HG02840 (cell line): Measurements from ENCODE around the gene PLP1.
"Not testable (repeated sequence)": the region's sequence is repeated elsewhere in the genome, so short reads cannot be mapped to it uniquely, and the experiment has no call there.

Experiments
- ATAC-seq: cut with Tn5 transposase; IDR thresholded peaks from one replicate; pipeline ENCODE4 v1.9.1; 2021; ENCODE audit warnings: mild to moderate bottlenecking, moderate library complexity, moderate number of reproducible peaks; ENCODE audit not compliant: unreplicated experiment, low FRiP score

PLP1 gene, protein sequence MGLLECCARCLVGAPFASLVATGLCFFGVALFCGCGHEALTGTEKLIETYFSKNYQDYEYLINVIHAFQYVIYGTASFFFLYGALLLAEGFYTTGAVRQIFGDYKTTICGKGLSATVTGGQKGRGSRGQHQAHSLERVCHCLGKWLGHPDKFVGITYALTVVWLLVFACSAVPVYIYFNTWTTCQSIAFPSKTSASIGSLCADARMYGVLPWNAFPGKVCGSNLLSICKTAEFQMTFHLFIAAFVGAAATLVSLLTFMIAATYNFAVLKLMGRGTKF

GRCh38 chrX:103776546-103776945 is at the start of gene PLP1:
TSS of gene PLP1 (plus strand) at chrX:103776840. CDS start at chrX:103776996, 156 bp downstream.
- no peak for ATAC-seq

GRCh38 chrX:103727115-103727514 is 49.5 kb upstream of the PLP1 start:
- no peak for ATAC-seq

GRCh38 chrX:103729015-103729414 is 47.6 kb upstream of the PLP1 start:
- ATAC-seq = no peak

GRCh38 chrX:103730147-103730795 is 46.4 kb upstream of the PLP1 start:
- no peak for ATAC-seq

- ATAC-seq = no peak
These were observed 45.7 kb upstream of the PLP1 start for GRCh38 chrX:103730796-103731493.

GRCh38 chrX:103733017-103733416 is 43.6 kb upstream of the PLP1 start:
- no peak for ATAC-seq

GRCh38 chrX:103734125-103734760 is 42.4 kb upstream of the PLP1 start:
- no peak for ATAC-seq

- no peak for ATAC-seq
These were observed 38.9 kb upstream of the PLP1 start for GRCh38 chrX:103737696-103738095.

DNA sequence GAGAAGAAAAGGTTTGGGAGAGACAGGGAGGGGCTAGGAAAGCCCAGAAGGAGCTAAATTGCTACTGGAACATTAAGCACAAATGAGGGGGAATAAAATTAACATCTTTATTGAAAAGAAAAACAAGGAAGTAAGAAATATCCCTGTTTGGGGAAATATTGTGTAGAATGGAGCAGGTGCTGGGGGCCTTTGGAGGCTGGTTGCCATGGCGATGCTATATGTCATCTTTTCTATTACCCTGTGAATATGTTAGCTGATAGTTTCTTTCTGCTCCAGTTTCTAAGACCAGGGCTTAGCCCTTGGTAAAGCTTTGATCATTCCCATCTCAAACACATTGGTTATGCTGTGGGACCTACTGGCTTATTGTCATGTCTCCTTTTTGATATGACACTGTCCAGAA is 37.2 kb upstream of the PLP1 start:
- ATAC-seq = no peak

DNA sequence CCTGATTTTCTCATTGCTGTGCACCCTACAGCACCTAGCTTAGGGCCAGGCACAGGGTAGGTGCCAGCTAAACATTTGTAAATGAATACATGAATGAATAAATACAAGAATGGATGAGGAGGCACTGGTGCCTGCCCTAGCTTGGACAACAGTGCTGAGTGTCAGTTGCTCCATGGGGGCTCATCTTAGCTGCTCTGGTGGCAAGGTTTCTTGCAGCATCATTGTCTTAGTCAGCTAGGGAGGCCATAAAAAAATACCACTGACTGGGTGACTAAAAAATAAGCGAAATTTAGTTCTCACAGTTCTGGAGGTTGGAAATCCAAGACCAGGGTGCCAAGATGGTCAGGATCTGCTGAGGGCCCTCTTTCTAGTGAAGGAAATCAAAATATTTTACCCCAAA is 34.8 kb upstream of the PLP1 start:
- no peak for ATAC-seq

DNA sequence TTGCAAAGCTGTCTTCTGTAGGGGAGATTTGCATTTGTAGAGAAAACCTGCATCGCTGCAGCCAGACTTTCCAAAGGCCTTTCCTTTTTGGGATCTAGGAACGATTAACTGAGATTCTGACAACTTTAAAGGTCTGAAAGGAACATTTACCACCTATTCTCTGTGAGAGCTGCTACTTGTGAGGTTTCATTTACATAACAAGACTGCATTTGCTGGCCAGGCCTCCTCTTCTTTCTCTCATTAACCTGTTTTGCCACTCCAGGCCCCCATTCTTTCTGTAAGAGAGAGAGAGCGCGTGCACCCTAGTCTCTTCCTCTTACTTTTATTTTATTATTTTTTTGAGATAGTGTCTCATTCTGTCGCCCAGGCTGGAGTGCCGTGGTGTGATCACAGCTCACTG is 34.3 kb upstream of the PLP1 start:
- ATAC-seq = no peak

- ATAC-seq = no peak
These were observed 29.5 kb upstream of the PLP1 start for GRCh38 chrX:103747163-103747562.

DNA sequence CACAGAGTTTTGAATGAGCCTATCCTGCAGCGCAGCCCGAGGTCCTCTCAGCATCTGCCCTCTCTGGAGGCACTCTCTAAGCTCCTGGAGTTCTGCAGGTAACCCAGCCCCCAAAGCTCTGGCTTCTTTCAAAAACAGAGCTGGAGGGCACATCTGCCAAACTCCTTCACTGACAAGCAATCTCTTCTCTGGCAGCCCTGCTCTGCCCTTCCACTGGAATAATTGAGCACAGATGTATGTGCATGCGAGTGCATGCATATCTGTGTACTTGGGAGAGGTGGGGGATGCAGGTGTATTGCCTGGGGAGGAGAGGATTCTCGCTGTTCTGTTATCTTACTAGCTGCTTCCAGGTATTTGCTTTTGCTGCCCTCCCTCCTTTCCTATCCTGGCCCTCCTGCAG is 22.2 kb upstream of the PLP1 start:
- ATAC-seq = no peak

DNA sequence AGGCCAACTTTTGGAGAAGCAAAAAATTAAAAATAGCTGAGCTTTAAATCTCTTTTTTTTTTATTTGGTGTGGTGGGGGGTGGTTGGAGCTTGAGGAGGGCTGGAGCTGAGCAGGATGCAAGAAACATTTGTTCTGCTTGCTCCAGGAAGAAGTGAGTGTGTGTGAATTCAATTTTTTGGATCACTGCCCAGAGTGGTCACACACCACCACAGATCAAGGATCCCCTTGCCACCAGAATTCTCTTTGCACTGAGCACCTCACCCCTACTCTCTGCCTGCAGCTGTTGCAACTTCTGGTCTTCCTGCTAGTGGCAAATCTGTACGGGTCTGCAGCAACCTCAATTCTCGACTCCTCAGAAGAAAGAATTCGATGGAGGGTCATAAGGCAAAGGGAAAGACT is 19.9 kb upstream of the PLP1 start:
- ATAC-seq = no peak

GRCh38 chrX:103758555-103758954 is 18.1 kb upstream of the PLP1 start:
- no peak for ATAC-seq

- ATAC-seq = not testable (repeated sequence)
These were observed 13.1 kb upstream of the PLP1 start for GRCh38 chrX:103763541-103763940.

- not testable (repeated sequence) for ATAC-seq
These were observed 9.7 kb upstream of the PLP1 start for GRCh38 chrX:103766813-103767555.

- ATAC-seq = no peak
These were observed 3.2 kb upstream of the PLP1 start for GRCh38 chrX:103773445-103773844.

- no peak for ATAC-seq
These were observed 2.5 kb upstream of the PLP1 start for GRCh38 chrX:103774070-103774642.

GRCh38 chrX:103779141-103779789 is 2.6 kb downstream of the PLP1 start:
- ATAC-seq = no peak
